Loucy (cell line): ENCODE measurements around the gene ATP7B.

Experiments
- H2AFZ ChIP-seq: fragments of 200-600 bp; sonication (generic); 2 replicates; pipeline ENCODE4 v1.6.0; 2016; ENCODE audit warnings: antibody characterized with exemption, mild to moderate bottlenecking, low read length, moderate library complexity
- H3F3A ChIP-seq: fragments of 200-600 bp; 2 replicates; pipeline ENCODE4 v1.6.0; 2016; ENCODE audit warnings: antibody characterized with exemption, low read depth, mild to moderate bottlenecking
- H3K27me3 ChIP-seq: fragments of 200-600 bp; sonication (generic); 2 replicates; pipeline ENCODE4 v1.6.1; 2014; ENCODE audit warnings: low read length, mild to moderate bottlenecking; ENCODE audit not compliant: insufficient read depth, poor library complexity, severe bottlenecking
- H3K36me3 ChIP-seq: fragments of 200-600 bp; sonication (generic); 2 replicates; pipeline ENCODE4 v1.6.1; 2016; ENCODE audit warnings: low read length; ENCODE audit not compliant: insufficient read depth
- H3K4me1 ChIP-seq: fragments of 200-600 bp; sonication (generic); 2 replicates; pipeline ENCODE4 v1.5.1; 2014; ENCODE audit warnings: low read length, mild to moderate bottlenecking; ENCODE audit not compliant: insufficient read depth, poor library complexity, severe bottlenecking
- H3K4me2 ChIP-seq: fragments of 200-600 bp; sonication (generic); 2 replicates; pipeline ENCODE4 v1.6.0; 2014; ENCODE audit warnings: antibody characterized with exemption, low read length, low read depth, mild to moderate bottlenecking; ENCODE audit not compliant: poor library complexity, severe bottlenecking
- H3K4me3 ChIP-seq: fragments of 200-600 bp; sonication (generic); 2 replicates; pipeline ENCODE4 v1.5.1; 2014; ENCODE audit warnings: low read length, mild to moderate bottlenecking, mixed read lengths; ENCODE audit not compliant: poor library complexity, severe bottlenecking
- H3K79me2 ChIP-seq: fragments of 200-600 bp; sonication (generic); 2 replicates; pipeline ENCODE4 v1.6.1; 2014; ENCODE audit warnings: low read length; ENCODE audit not compliant: insufficient read depth
- H3K9ac ChIP-seq: fragments of 200-600 bp; sonication (generic); 2 replicates; pipeline ENCODE4 v1.6.0; 2014; ENCODE audit warnings: mild to moderate bottlenecking, low read depth, low read length, moderate library complexity; ENCODE audit not compliant: poor library complexity, severe bottlenecking
- H3K9me2 ChIP-seq: fragments of 200-600 bp; sonication (generic); replicated peaks from 2 replicates; pipeline ENCODE4 v1.6.1; 2016; ENCODE audit warnings: low read depth, low read length, mixed read lengths
- H3K9me3 ChIP-seq: fragments of 200-600 bp; sonication (generic); 2 replicates; pipeline ENCODE4 v1.6.1; 2014; ENCODE audit warnings: mild to moderate bottlenecking, antibody characterized with exemption, low read length, low read depth; ENCODE audit not compliant: insufficient read depth
- H4K20me1 ChIP-seq: fragments of 200-600 bp; sonication (generic); 2 replicates; pipeline ENCODE4 v1.6.0; 2014; ENCODE audit warnings: antibody characterized with exemption, low read length, mild to moderate bottlenecking; ENCODE audit not compliant: insufficient read depth, poor library complexity, severe bottlenecking
- EZH2phosphoT487 ChIP-seq: fragments of 200-600 bp; IDR thresholded peaks from 2 replicates; pipeline ENCODE4 v1.6.1; 2018; ENCODE audit warnings: antibody characterized with exemption, mild to moderate bottlenecking, moderate library complexity, borderline replicate concordance
- TF ChIP-seq, protein P1 (sequence below): fragments of 200-600 bp; sonication (generic); conservative IDR thresholded peaks from 2 replicates; pipeline ENCODE4 v1.5.1; 2014; ENCODE audit warnings: mild to moderate bottlenecking, antibody characterized with exemption, low read length

ATP7B gene

DNA sequence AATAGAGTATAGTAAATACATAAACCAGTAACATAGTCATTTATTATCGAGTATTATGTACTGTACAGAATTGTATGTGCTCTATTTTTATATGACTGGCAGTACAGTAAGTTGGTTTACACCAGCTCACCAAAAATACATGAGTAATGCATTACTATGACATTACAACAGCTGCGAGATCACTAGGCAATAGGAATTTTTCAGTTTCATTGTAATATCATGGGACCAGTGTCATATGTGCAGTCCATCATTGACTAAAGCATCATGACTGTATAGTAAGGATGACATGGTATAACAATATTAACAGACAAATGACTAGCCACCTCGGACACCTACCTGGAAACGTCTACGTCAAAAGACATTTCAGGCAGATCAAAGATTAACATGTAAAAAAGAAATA, 33.6 kb downstream of the ATP7B start:
- Histone ChIP-seq H3K4me1 (no peaks in the 10 kb centered on the region), H3K27me3 (no peaks in the 10 kb centered on the region), H3F3A (no peaks in the 10 kb centered on the region), H3K9me3 (no peaks in the 10 kb centered on the region), H3K79me2 (no peaks in the 10 kb centered on the region), H3K36me3 (no peaks in the 10 kb centered on the region; the same call in 1 of the 2 replicates), H3K4me3 (no peak overlapping the region), H2AFZ (no peak overlapping the region), H3K4me2 (no peak overlapping the region), H4K20me1 (no peaks in the 10 kb centered on the region), H3K9me2 (no peaks in the 10 kb centered on the region), H3K9ac (no peak overlapping the region)
- TF ChIP-seq, protein P1, sequence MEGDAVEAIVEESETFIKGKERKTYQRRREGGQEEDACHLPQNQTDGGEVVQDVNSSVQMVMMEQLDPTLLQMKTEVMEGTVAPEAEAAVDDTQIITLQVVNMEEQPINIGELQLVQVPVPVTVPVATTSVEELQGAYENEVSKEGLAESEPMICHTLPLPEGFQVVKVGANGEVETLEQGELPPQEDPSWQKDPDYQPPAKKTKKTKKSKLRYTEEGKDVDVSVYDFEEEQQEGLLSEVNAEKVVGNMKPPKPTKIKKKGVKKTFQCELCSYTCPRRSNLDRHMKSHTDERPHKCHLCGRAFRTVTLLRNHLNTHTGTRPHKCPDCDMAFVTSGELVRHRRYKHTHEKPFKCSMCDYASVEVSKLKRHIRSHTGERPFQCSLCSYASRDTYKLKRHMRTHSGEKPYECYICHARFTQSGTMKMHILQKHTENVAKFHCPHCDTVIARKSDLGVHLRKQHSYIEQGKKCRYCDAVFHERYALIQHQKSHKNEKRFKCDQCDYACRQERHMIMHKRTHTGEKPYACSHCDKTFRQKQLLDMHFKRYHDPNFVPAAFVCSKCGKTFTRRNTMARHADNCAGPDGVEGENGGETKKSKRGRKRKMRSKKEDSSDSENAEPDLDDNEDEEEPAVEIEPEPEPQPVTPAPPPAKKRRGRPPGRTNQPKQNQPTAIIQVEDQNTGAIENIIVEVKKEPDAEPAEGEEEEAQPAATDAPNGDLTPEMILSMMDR: no peak
- no peak for TF ChIP-seq EZH2phosphoT487

GRCh38 chr13:51976890-51977289, 34.4 kb downstream of the ATP7B start:
- no peaks in the 10 kb centered on the region for H3K27me3 ChIP-seq
- no peaks in the 10 kb centered on the region for H4K20me1 ChIP-seq
- no peaks in the 10 kb centered on the region for H3K9me2 ChIP-seq
- no peak overlapping the region for H3K4me2 ChIP-seq
- H3F3A ChIP-seq: no peaks in the 10 kb centered on the region
- no peak for TF ChIP-seq EZH2phosphoT487
- TF ChIP-seq, protein P1: no peak
- no peak overlapping the region for H3K4me3 ChIP-seq
- H3K9ac ChIP-seq: no peak overlapping the region
- peaks cover 2% of the 10 kb centered on the region for H3K4me1 ChIP-seq
- no peaks in the 10 kb centered on the region for H3K36me3 ChIP-seq
- H3K9me3 ChIP-seq: no peaks in the 10 kb centered on the region
- no peak overlapping the region for H2AFZ ChIP-seq
- no peaks in the 10 kb centered on the region for H3K79me2 ChIP-seq

GRCh38 chr13:51976423-51976822, 34.8 kb downstream of the ATP7B start:
- Histone ChIP-seq H3F3A (no peaks in the 10 kb centered on the region), H3K9me3 (no peaks in the 10 kb centered on the region), H2AFZ (no peak overlapping the region), H3K79me2 (no peaks in the 10 kb centered on the region), H3K36me3 (no peaks in the 10 kb centered on the region), H3K9me2 (no peaks in the 10 kb centered on the region), H3K4me1 (peaks cover 7% of the 10 kb centered on the region), H3K4me3 (no peak overlapping the region), H3K4me2 (no peak overlapping the region), H3K27me3 (no peaks in the 10 kb centered on the region), H4K20me1 (no peaks in the 10 kb centered on the region), H3K9ac (no peak overlapping the region)
- no peak for TF ChIP-seq EZH2phosphoT487
- TF ChIP-seq, protein P1: no peak
